NT2/D1 (cell line): ENCODE measurements around the gene DNMT3B.

Experiments
- DNase-seq: peaks from one replicate; pipeline ENCODE4 v3.0.0-alpha.2; 2011; ENCODE audit warnings: low read depth, low spot score
- H3K27me3 ChIP-seq: 2 replicates; pipeline ENCODE4 v1.6.0; 2011; ENCODE audit warnings: mild to moderate bottlenecking; ENCODE audit not compliant: insufficient read length, insufficient read depth
- H3K36me3 ChIP-seq: 2 replicates; pipeline ENCODE4 v1.6.1; 2011; ENCODE audit warnings: mild to moderate bottlenecking, low read length, mixed read lengths; ENCODE audit not compliant: insufficient read depth, insufficient read length
- H3K4me1 ChIP-seq: 2 replicates; pipeline ENCODE4 v1.5.1; 2011; ENCODE audit not compliant: insufficient read depth, insufficient read length
- H3K4me3 ChIP-seq: 2 replicates; pipeline ENCODE4 v1.5.1; 2011; ENCODE audit warnings: low read depth; ENCODE audit not compliant: insufficient read length
- H3K9ac ChIP-seq: 2 replicates; pipeline ENCODE4 v1.6.0; 2011; ENCODE audit warnings: low read depth; ENCODE audit not compliant: insufficient read length
- H3K9me3 ChIP-seq: 2 replicates; pipeline ENCODE4 v1.5.1; 2011; ENCODE audit warnings: mild to moderate bottlenecking, low read length; ENCODE audit not compliant: insufficient read depth
- SUZ12 ChIP-seq: IDR thresholded peaks from 2 replicates; pipeline ENCODE4 v1.6.1; 2011; ENCODE audit not compliant: insufficient read length, insufficient read depth; ENCODE audit errors: extremely low read depth
- YY1 ChIP-seq: IDR thresholded peaks from 2 replicates; pipeline ENCODE4 v1.6.1; 2011; ENCODE audit not compliant: insufficient read length, insufficient read depth
- ZNF274 ChIP-seq: IDR thresholded peaks from 2 replicates; pipeline ENCODE4 v1.6.1; 2011; ENCODE audit warnings: mild to moderate bottlenecking, low read depth, low read length

The DNMT3B gene

GRCh38 chr20:32767418-32768198 is 5.4 kb downstream of the DNMT3B start:
- H3K36me3 ChIP-seq: peaks cover 39% of the 10 kb centered on the region
- no peak overlapping the region for H3K4me3 ChIP-seq
- H3K9ac ChIP-seq: no peak overlapping the region
- no peaks in the 10 kb centered on the region for H3K27me3 ChIP-seq
- H3K9me3 ChIP-seq: no peaks in the 10 kb centered on the region
- TF ChIP-seq ZNF274 (no peak), YY1 (no peak), SUZ12 (no peak)
- H3K4me1 ChIP-seq: peaks cover 9% of the 10 kb centered on the region
- no peak for DNase-seq

GRCh38 chr20:32772046-32772445 is 9.9 kb downstream of the DNMT3B start:
- peaks cover 18% of the 10 kb centered on the region for H3K4me1 ChIP-seq
- H3K36me3 ChIP-seq: peaks cover 41% of the 10 kb centered on the region
- no peak for DNase-seq
- H3K9ac ChIP-seq: peak overlapping the region; percentile 32
- no peaks in the 10 kb centered on the region for H3K27me3 ChIP-seq
- no peaks in the 10 kb centered on the region for H3K9me3 ChIP-seq
- TF ChIP-seq SUZ12: no peak
- TF ChIP-seq YY1: no peak
- TF ChIP-seq ZNF274: no peak
- no peak overlapping the region for H3K4me3 ChIP-seq

GRCh38 chr20:32773223-32773622 is 11.0 kb downstream of the DNMT3B start:
- DNase-seq: no peak
- Histone ChIP-seq H3K27me3 (no peaks in the 10 kb centered on the region), H3K4me3 (no peak overlapping the region), H3K9ac (no peak overlapping the region), H3K4me1 (peaks cover 23% of the 10 kb centered on the region), H3K9me3 (no peaks in the 10 kb centered on the region), H3K36me3 (peaks cover 40% of the 10 kb centered on the region)
- TF ChIP-seq SUZ12 (no peak), YY1 (no peak)

GRCh38 chr20:32773855-32774254 is 11.7 kb downstream of the DNMT3B start:
- H3K4me1 ChIP-seq: peaks cover 21% of the 10 kb centered on the region
- H3K4me3 ChIP-seq: no peak overlapping the region
- peaks cover 41% of the 10 kb centered on the region for H3K36me3 ChIP-seq
- no peak for DNase-seq
- no peaks in the 10 kb centered on the region for H3K27me3 ChIP-seq
- H3K9ac ChIP-seq: no peak overlapping the region
- H3K9me3 ChIP-seq: no peaks in the 10 kb centered on the region
- TF ChIP-seq ZNF274: no peak
- TF ChIP-seq SUZ12: no peak
- TF ChIP-seq YY1: no peak

- H3K36me3 ChIP-seq: peaks cover 50% of the 10 kb centered on the region
- no peak overlapping the region for H3K9ac ChIP-seq
- no peaks in the 10 kb centered on the region for H3K9me3 ChIP-seq
- H3K4me3 ChIP-seq: no peak overlapping the region
- no peaks in the 10 kb centered on the region for H3K27me3 ChIP-seq
- no peak for DNase-seq
- TF ChIP-seq YY1: no peak
- TF ChIP-seq SUZ12: no peak
- TF ChIP-seq ZNF274: no peak
- H3K4me1 ChIP-seq: peaks cover 26% of the 10 kb centered on the region
Measured at GRCh38 chr20:32775336-32775991, 13.3 kb downstream of the DNMT3B start.

- no peak overlapping the region for H3K4me3 ChIP-seq
- peaks cover 22% of the 10 kb centered on the region for H3K4me1 ChIP-seq
- no peak for TF ChIP-seq ZNF274
- TF ChIP-seq SUZ12: no peak
- no peak for TF ChIP-seq YY1
- DNase-seq: no peak
- peaks cover 62% of the 10 kb centered on the region for H3K36me3 ChIP-seq
- no peaks in the 10 kb centered on the region for H3K27me3 ChIP-seq
- H3K9me3 ChIP-seq: no peaks in the 10 kb centered on the region
- no peak overlapping the region for H3K9ac ChIP-seq
Measured at GRCh38 chr20:32777177-32777956, 15.2 kb downstream of the DNMT3B start.
